KMS-11 (cell line): ENCODE measurements around the gene TSPEAR.

Source experiments
- H2AFZ ChIP-seq: fragments of 200-600 bp; sonication (generic); 2 replicates; pipeline ENCODE4 v1.6.1; 2016; ENCODE audit warnings: antibody characterized with exemption, mixed run types, low read depth
- H3K27ac ChIP-seq: fragments of 200-600 bp; sonication (generic); 2 replicates; pipeline ENCODE4 v1.6.1; 2016; ENCODE audit warnings: mild to moderate bottlenecking, mixed run types
- H3K27me3 ChIP-seq: fragments of 200-600 bp; sonication (generic); 2 replicates; pipeline ENCODE4 v1.6.1; 2017; ENCODE audit warnings: mild to moderate bottlenecking, low read depth, mixed run types, moderate library complexity; ENCODE audit not compliant: insufficient read depth
- H3K36me3 ChIP-seq: fragments of 200-600 bp; sonication (generic); 2 replicates; pipeline ENCODE4 v1.6.1; 2017; ENCODE audit warnings: mild to moderate bottlenecking, mixed run types; ENCODE audit not compliant: insufficient read depth
- H3K4me1 ChIP-seq: fragments of 200-600 bp; sonication (generic); 2 replicates; pipeline ENCODE4 v1.6.1; 2016; ENCODE audit warnings: mild to moderate bottlenecking, low read depth, mixed run types; ENCODE audit not compliant: poor library complexity, severe bottlenecking
- H3K4me2 ChIP-seq: fragments of 200-600 bp; sonication (generic); 2 replicates; pipeline ENCODE4 v1.7.0; 2016; ENCODE audit warnings: mild to moderate bottlenecking, mixed run types
- H3K4me3 ChIP-seq: fragments of 200-600 bp; sonication (generic); IDR thresholded peaks from 2 replicates; pipeline ENCODE4 v1.6.1; 2017; ENCODE audit warnings: low read depth, low read length, mixed read lengths; ENCODE audit not compliant: insufficient read depth
- H3K79me2 ChIP-seq: fragments of 200-600 bp; sonication (generic); 2 replicates; pipeline ENCODE4 v1.6.1; 2016; ENCODE audit warnings: low read depth, mixed run types; ENCODE audit not compliant: insufficient read depth
- H3K9ac ChIP-seq: fragments of 200-600 bp; sonication (generic); 2 replicates; pipeline ENCODE4 v1.6.1; 2016; ENCODE audit warnings: mild to moderate bottlenecking, mixed run types
- H4K20me1 ChIP-seq: fragments of 200-600 bp; sonication (generic); 2 replicates; pipeline ENCODE4 v1.6.1; 2016; ENCODE audit warnings: mild to moderate bottlenecking, mixed run types; ENCODE audit not compliant: insufficient read depth
- TF ChIP-seq, protein P1 (sequence below): fragments of 200-600 bp; sonication (generic); conservative IDR thresholded peaks from 2 replicates; pipeline ENCODE4 v1.6.1; 2017; ENCODE audit warnings: low read depth, mild to moderate bottlenecking, antibody characterized with exemption, low read length, moderate library complexity, mixed read lengths

TSPEAR gene

DNA sequence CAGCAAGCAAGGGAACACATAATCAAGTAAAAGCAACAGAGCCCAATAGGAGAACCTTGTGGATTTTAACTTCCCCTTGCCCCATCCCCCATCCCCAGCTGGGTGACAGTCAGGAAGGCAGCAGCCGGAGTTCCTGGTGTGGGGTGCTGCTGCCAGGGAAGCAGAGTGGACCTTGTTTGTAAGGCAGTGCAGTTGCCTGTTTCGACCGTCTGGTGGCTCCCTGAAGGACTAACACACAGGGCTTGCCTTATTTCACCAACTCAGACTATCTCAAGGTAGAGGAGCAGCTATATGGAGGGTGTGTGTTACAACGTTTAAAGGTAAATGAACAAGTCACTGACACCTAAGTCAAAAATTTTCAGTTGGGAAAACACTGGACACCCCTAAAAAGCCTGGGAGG is 92.9 kb downstream of the TSPEAR start:
- Histone ChIP-seq H2AFZ (no peak overlapping the region), H3K27ac (no peak overlapping the region)

DNA sequence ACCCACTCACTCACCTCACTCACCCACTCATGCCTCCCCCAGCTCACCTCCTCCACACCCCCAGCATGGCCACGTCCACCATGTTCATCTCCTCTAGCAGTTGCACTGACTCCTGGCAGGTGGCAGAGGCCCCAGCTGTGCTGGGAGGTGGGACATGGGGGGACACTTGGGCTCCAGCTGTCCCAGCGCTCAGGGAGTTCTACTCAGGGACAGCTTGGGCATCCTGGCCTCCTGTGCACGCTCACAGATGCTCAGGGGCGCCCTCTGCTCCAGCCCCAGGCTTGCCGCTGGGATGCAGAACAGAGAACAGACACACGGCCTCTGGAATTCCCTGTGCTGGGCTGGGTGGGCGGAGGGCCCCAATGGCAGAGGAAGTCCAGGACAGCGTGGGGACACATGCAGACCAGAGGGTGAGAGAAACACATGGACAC is 94.3 kb downstream of the TSPEAR start:
- Histone ChIP-seq H3K4me3 (no peak overlapping the region), H3K27me3 (peaks cover 39% of the 10 kb centered on the region), H3K27ac (no peak overlapping the region), H3K79me2 (no peaks in the 10 kb centered on the region), H3K9ac (no peak overlapping the region), H3K4me1 (no peaks in the 10 kb centered on the region), H3K36me3 (no peaks in the 10 kb centered on the region), H4K20me1 (no peaks in the 10 kb centered on the region), H3K4me2 (no peak overlapping the region), H2AFZ (no peak overlapping the region)
- TF ChIP-seq, protein P1, sequence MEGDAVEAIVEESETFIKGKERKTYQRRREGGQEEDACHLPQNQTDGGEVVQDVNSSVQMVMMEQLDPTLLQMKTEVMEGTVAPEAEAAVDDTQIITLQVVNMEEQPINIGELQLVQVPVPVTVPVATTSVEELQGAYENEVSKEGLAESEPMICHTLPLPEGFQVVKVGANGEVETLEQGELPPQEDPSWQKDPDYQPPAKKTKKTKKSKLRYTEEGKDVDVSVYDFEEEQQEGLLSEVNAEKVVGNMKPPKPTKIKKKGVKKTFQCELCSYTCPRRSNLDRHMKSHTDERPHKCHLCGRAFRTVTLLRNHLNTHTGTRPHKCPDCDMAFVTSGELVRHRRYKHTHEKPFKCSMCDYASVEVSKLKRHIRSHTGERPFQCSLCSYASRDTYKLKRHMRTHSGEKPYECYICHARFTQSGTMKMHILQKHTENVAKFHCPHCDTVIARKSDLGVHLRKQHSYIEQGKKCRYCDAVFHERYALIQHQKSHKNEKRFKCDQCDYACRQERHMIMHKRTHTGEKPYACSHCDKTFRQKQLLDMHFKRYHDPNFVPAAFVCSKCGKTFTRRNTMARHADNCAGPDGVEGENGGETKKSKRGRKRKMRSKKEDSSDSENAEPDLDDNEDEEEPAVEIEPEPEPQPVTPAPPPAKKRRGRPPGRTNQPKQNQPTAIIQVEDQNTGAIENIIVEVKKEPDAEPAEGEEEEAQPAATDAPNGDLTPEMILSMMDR = no peak

More for the DNA sequence above, 92.9 kb downstream of the TSPEAR start:
- Histone ChIP-seq H3K36me3 (no peaks in the 10 kb centered on the region), H3K27me3 (peaks cover 39% of the 10 kb centered on the region), H3K4me1 (no peaks in the 10 kb centered on the region), H3K4me3 (no peak overlapping the region), H3K4me2 (no peak overlapping the region), H4K20me1 (no peaks in the 10 kb centered on the region), H3K79me2 (no peaks in the 10 kb centered on the region), H3K9ac (no peak overlapping the region)
- TF ChIP-seq, protein P1 = no peak

DNA sequence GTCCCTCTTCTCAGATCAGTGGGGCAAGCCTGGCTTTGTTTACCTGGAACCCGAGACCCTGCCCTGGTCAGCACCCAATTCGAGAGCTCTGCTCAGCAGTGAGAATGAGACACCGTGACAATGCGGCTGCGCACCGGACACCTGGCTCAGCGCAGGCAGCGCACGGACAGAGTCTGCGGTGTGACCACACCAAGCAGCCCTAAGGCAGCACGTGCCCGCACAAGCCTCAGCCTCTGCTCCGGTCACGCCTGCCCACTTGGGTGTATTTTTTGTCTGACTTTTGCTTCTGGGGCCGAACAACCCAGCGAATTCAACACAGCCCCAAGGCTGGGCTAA is 94.8 kb downstream of the TSPEAR start:
- no peak overlapping the region for H2AFZ ChIP-seq
- H3K4me1 ChIP-seq = no peaks in the 10 kb centered on the region
- H3K79me2 ChIP-seq = no peaks in the 10 kb centered on the region
- H3K9ac ChIP-seq = no peak overlapping the region
- H3K27me3 ChIP-seq = peaks cover 35% of the 10 kb centered on the region
- TF ChIP-seq, protein P1 = no peak
- H4K20me1 ChIP-seq = no peaks in the 10 kb centered on the region
- H3K4me2 ChIP-seq = no peak overlapping the region
- no peak overlapping the region for H3K27ac ChIP-seq
- no peaks in the 10 kb centered on the region for H3K36me3 ChIP-seq
- no peak overlapping the region for H3K4me3 ChIP-seq

DNA sequence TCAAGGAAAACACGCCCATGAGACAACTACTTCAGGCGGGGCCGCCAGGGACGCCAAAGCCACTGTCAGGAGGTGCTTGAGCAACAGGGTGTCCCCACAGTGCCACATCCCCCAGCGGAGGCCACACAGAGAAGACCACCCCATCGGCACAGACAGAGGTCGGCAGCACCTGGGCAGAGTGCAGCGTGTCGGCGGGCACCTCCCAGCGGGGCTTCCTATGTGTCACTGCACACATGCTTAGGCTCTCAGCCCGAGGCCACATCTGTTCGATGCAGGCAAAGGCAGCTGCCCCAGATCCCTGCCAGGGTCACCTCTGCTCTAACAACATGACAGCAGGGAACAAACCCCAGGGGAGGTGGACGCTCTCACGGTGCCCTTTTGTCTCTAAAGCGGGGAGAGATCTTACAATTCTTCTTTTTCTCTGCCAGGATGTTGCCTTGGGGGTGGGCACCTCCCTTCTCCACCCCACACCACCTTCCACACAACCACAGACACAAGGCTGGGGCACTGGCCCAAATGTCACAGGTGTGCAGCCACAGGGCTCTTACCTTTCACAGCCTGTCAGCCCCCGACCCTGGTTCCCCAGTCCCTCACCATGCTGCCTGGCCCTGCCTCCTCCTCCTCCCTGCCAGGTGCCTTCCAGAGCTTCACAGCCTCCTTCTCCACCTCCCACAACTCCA is 95.3 kb downstream of the TSPEAR start:
- Histone ChIP-seq H3K27me3 (peaks cover 32% of the 10 kb centered on the region), H3K79me2 (no peaks in the 10 kb centered on the region), H3K27ac (no peak overlapping the region), H3K4me2 (no peak overlapping the region), H2AFZ (no peak overlapping the region), H3K36me3 (no peaks in the 10 kb centered on the region), H3K4me3 (no peak overlapping the region), H3K4me1 (no peaks in the 10 kb centered on the region), H3K9ac (no peak overlapping the region), H4K20me1 (no peaks in the 10 kb centered on the region)
- TF ChIP-seq, protein P1 = no peak
